Panc1 (cell line): ENCODE data around the gene DNAH9.

Experiments
- CTCF ChIP-seq: fragments of 450-650 bp; IDR thresholded peaks from 2 replicates; pipeline ENCODE4 v1.5.1; 2017; ENCODE audit warnings: mild to moderate bottlenecking
- POLR2AphosphoS5 ChIP-seq: IDR thresholded peaks from 2 replicates; pipeline ENCODE4 v1.6.1; 2012; ENCODE audit warnings: mild to moderate bottlenecking, low read depth, low read length, moderate library complexity

DNA sequence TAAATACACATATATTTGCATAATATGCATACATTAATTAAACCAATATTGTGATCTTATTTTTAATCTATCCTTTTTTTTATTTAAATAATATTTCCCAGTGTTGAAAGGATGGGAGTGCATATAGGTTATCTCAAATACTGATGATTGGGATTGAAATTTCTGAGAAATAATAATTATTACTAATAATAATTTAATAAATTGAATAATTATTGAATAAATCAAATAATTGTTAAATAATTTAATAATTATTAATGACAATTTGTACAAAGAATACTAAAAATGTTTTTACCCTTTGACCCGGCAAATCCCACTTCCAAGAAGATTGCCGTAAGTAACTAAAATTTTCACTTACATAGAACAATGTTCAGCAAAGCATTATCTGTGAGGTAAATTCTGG, 250.1 kb downstream of the DNAH9 start:
- TF ChIP-seq CTCF: no peak
- no peak for TF ChIP-seq POLR2AphosphoS5
